K562 (cell line): ENCODE results near the gene MYOM1. TPM values are rescaled to one million over a fixed set of nuclear protein-coding genes. Genes with fewer than 3 reads are reported as not detected.

Experiments used
- C11orf30 ChIP-seq: fragments of 450-650 bp; IDR thresholded peaks from 2 replicates; pipeline ENCODE4 v1.6.1; 2016; ENCODE audit warnings: low read depth, mild to moderate bottlenecking
- CBX2 ChIP-seq: fragments of 200-600 bp; sonication (generic); IDR thresholded peaks from one replicate; pipeline ENCODE4 v1.6.1; 2012; ENCODE audit warnings: mild to moderate bottlenecking, low read length, inconsistent platforms; ENCODE audit not compliant: insufficient read depth, poor library complexity, severe bottlenecking
- ELF4 ChIP-seq: fragments of 450-650 bp; formaldehyde crosslinking; IDR thresholded peaks from 2 replicates; pipeline ENCODE4 v1.4.0; 2022; ENCODE audit warnings: missing genetic modification characterization
- FOSL1 ChIP-seq: fragments of 200-800 bp; sonication (Bioruptor generic); conservative IDR thresholded peaks from 2 replicates; pipeline ENCODE4 v1.6.1; 2016; ENCODE audit warnings: missing genetic modification characterization, missing compliant biosample characterization
- JUND ChIP-seq, 2 experiments: IDR thresholded peaks; 2 replicates in 1 of 2; 3 replicates in 1 of 2; pipeline ENCODE4 v1.6.1; 2011; ENCODE audit warnings: borderline replicate concordance in 2 of 2, low read depth in 2 of 2, low read length in 2 of 2, improper control_type of control experiment in 1 of 2, missing biosample characterization in 1 of 2, missing genetic modification characterization in 1 of 2, missing genetic modification reagents in 1 of 2
- KLF13 ChIP-seq: fragments of 450-650 bp; IDR thresholded peaks from 2 replicates; pipeline ENCODE4 v1.6.1; 2016; ENCODE audit warnings: missing genetic modification characterization, low read depth, mild to moderate bottlenecking, missing compliant biosample characterization, moderate library complexity, borderline replicate concordance
- MAFG ChIP-seq: fragments of 450-650 bp; conservative IDR thresholded peaks from 2 replicates; pipeline ENCODE4 v1.6.1; 2016; ENCODE audit warnings: missing genetic modification characterization, missing compliant biosample characterization
- MBD2 ChIP-seq: sonication (generic); IDR thresholded peaks from 2 replicates; pipeline ENCODE4 v1.6.1; 2016; ENCODE audit warnings: low read depth, borderline replicate concordance
- NFE2 ChIP-seq: IDR thresholded peaks from 2 replicates; pipeline ENCODE4 v1.6.1; 2014; ENCODE audit warnings: antibody characterized with exemption, low read depth
- SRSF1 ChIP-seq: fragments of 200-400 bp; formaldehyde crosslinking; IDR thresholded peaks from 2 replicates; pipeline ENCODE4 v1.6.1; 2017; ENCODE audit warnings: mild to moderate bottlenecking, low read depth, low read length, moderate library complexity
- ZBTB8A ChIP-seq: fragments of 450-650 bp; IDR thresholded peaks from 2 replicates; pipeline ENCODE4 v1.6.1; 2018; ENCODE audit warnings: mild to moderate bottlenecking, moderate library complexity; ENCODE audit not compliant: partially characterized antibody
- ZKSCAN1 ChIP-seq: fragments of 150-350 bp; IDR thresholded peaks from 2 replicates; pipeline ENCODE4 v1.6.1; 2016; ENCODE audit warnings: low read depth, low read length
- ZNF146 ChIP-seq: IDR thresholded peaks from one replicate; pipeline ENCODE4 v1.6.1; 2018; ENCODE audit warnings: missing compliant biosample characterization; ENCODE audit not compliant: unreplicated experiment
- ZNF175 ChIP-seq: fragments of 200-800 bp; sonication (Bioruptor generic); IDR thresholded peaks from 2 replicates; pipeline ENCODE4 v1.6.1; 2016; ENCODE audit warnings: low read depth, mild to moderate bottlenecking, missing genetic modification characterization, missing compliant biosample characterization
- ZNF551 ChIP-seq: fragments of 250-450 bp; sonication (Bioruptor Pico); IDR thresholded peaks from 2 replicates; pipeline ENCODE4 v1.5.0; 2021; ENCODE audit warnings: mild to moderate bottlenecking, moderate library complexity
- ZNF699 ChIP-seq: fragments of 250-450 bp; sonication (Bioruptor Pico); IDR thresholded peaks from 2 replicates; pipeline ENCODE4 v1.8.0; 2021; ENCODE audit warnings: mild to moderate bottlenecking, moderate library complexity; ENCODE audit not compliant: insufficient replicate concordance
- polyA plus RNA-seq, 8 experiments: library from polyadenylated mRNA; depleted of rRNA in 4 of 8; stranded (reverse) in 5 of 8; unstranded in 3 of 8; fragments of >200 nt; fragmentation: Nextera tagmentation in 2 of 8; fragmentation: Illumina TruSeq in 1 of 8; extraction: Ambion mirVana in 2 of 8; extraction: Trizol in 1 of 8; gene quantifications; 2 replicates each; pipeline versions ENCODE4 v1.2.1 to v1.2.3, GENCODE V29; 2011 to 2014; ENCODE audit warnings: inconsistent platforms in 1 of 8, missing spikeins in 1 of 8
- total RNA-seq, 7 experiments: library from RNA; depleted of rRNA in 6 of 7; stranded (reverse); fragments of >200 nt in 6 of 7; fragmentation: Illumina TruSeq in 2 of 7; extraction: Trizol in 2 of 7; gene quantifications; 2 replicates each; pipeline versions ENCODE4 v1.2.1 to v1.2.3, GENCODE V29; 2011 to 2021; ENCODE audit warnings: low replicate concordance in 1 of 7
- TF ChIP-seq, protein P1 (sequence below): sonication (generic); formaldehyde crosslinking; IDR thresholded peaks from 2 replicates; pipeline ENCODE4 v1.8.0; 2023; ENCODE audit warnings: mild to moderate bottlenecking, missing genetic modification reagents
- TF ChIP-seq, protein P2 (sequence below): sonication (generic); formaldehyde crosslinking; IDR thresholded peaks from 2 replicates; pipeline ENCODE4 v1.8.0; 2022; ENCODE audit warnings: mild to moderate bottlenecking, missing genetic modification reagents
- TF ChIP-seq, protein P3 (sequence below): IDR thresholded peaks from 2 replicates; pipeline ENCODE4 v1.6.1; 2014; ENCODE audit warnings: antibody characterized with exemption
- TF ChIP-seq, protein P4 (sequence below): fragments of 250-450 bp; sonication (Bioruptor Pico); IDR thresholded peaks from 2 replicates; pipeline ENCODE4 v1.5.0; 2020; ENCODE audit warnings: mild to moderate bottlenecking, borderline replicate concordance

MYOM1 gene
- total and polyA plus RNA-seq, 9 of the 15 experiments (the other 6 are each of a cell fraction or from before 2014, with no cell fraction given): 0.01 to 0.62 (median 0.25) TPM

DNA sequence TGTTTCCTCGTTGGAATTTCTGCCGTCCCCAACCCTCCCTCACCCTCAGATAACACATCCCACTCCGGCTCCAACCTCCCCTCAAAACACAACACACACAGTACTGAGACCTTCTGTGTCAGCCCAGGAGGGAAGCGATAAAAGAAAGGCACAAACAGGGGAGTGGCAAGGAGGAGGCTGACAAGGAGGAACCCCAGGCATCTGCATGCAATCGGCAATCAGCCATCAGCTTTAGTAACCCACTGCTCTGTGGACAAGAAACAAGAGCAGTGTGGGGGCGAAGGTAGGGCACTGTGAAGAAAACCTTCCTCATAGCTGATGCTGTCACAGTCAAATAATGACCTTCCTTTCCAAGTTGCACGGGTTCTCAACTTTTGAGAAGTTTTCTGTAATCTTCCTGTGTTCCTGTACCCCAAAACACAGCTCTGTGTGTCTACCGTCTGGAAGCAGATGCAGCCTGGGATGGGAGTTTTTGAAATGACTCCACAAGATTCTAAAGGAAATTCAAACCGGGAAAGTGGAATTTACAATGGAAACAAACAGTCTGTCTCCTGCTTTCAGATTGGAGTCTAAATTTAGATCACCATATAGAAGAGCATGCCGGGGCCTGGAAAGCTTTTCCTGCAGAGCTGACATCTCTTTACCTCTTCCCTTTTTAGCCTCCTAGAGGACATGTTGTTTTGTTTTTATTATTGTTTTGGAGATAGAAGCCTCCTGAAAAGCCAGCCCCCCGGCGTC, 190.4 kb downstream of the MYOM1 start (continued):
- TF ChIP-seq MBD2 (no peak), ZNF146 (no peak), C11orf30 (no peak), ELF4 (CRISPR knock-in tag) (no peak), FOSL1 (tag) (no peak), MAFG (tag) (no peak), ZBTB8A (no peak), ZNF551 (CRISPR knock-in tag) (no peak), CBX2 (no peak), JUND (IDR thresholded peaks at IDR 0.05; ENCODE audit: borderline replicate concordance, low read depth, low read length) (no peak), JUND (tag; IDR thresholded peaks at IDR 0.05; ENCODE audit: borderline replicate concordance, low read depth, low read length) (no peak), SRSF1 (no peak), KLF13 (tag) (no peak), NFE2 (no peak), ZNF699 (CRISPR knock-in tag) (no peak), ZNF175 (CRISPR knock-in tag) (no peak), ZKSCAN1 (no peak)
- TF ChIP-seq, protein P1, sequence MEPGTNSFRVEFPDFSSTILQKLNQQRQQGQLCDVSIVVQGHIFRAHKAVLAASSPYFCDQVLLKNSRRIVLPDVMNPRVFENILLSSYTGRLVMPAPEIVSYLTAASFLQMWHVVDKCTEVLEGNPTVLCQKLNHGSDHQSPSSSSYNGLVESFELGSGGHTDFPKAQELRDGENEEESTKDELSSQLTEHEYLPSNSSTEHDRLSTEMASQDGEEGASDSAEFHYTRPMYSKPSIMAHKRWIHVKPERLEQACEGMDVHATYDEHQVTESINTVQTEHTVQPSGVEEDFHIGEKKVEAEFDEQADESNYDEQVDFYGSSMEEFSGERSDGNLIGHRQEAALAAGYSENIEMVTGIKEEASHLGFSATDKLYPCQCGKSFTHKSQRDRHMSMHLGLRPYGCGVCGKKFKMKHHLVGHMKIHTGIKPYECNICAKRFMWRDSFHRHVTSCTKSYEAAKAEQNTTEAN (CRISPR knock-in tag): no peak
- TF ChIP-seq, protein P2, sequence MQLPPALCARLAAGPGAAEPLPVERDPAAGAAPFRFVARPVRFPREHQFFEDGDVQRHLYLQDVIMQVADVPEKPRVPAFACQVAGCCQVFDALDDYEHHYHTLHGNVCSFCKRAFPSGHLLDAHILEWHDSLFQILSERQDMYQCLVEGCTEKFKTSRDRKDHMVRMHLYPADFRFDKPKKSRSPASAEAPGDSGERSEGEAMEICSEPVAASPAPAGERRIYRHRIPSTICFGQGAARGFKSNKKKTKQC (CRISPR knock-in tag): no peak
- TF ChIP-seq, protein P3, sequence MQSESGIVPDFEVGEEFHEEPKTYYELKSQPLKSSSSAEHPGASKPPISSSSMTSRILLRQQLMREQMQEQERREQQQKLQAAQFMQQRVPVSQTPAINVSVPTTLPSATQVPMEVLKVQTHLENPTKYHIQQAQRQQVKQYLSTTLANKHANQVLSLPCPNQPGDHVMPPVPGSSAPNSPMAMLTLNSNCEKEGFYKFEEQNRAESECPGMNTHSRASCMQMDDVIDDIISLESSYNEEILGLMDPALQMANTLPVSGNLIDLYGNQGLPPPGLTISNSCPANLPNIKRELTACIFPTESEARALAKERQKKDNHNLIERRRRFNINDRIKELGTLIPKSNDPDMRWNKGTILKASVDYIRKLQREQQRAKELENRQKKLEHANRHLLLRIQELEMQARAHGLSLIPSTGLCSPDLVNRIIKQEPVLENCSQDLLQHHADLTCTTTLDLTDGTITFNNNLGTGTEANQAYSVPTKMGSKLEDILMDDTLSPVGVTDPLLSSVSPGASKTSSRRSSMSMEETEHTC: no peak
- TF ChIP-seq, protein P4, sequence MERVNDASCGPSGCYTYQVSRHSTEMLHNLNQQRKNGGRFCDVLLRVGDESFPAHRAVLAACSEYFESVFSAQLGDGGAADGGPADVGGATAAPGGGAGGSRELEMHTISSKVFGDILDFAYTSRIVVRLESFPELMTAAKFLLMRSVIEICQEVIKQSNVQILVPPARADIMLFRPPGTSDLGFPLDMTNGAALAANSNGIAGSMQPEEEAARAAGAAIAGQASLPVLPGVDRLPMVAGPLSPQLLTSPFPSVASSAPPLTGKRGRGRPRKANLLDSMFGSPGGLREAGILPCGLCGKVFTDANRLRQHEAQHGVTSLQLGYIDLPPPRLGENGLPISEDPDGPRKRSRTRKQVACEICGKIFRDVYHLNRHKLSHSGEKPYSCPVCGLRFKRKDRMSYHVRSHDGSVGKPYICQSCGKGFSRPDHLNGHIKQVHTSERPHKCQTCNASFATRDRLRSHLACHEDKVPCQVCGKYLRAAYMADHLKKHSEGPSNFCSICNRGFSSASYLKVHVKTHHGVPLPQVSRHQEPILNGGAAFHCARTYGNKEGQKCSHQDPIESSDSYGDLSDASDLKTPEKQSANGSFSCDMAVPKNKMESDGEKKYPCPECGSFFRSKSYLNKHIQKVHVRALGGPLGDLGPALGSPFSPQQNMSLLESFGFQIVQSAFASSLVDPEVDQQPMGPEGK (CRISPR knock-in tag): no peak
